ENCODE measurements around the gene ZNF536.

ZNF536 gene

GRCh38 chr19:30420881-30421280 lies 48.7 kb downstream of the ZNF536 start:
- ChIA-PET POLR2A (ENCODE audit: low non-redundant PET) (no interaction called here), CTCF (no interaction called here)
- no peak for TF ChIP-seq CTCF (conservative IDR thresholded peaks at IDR 0.05; ENCODE audit: low read depth)
- H3K27ac ChIP-seq, result no peak overlapping the region
- no peak for DNase-seq (ENCODE audit: low spot score)

- CTCF ChIA-PET, result no interaction called here
- TF ChIP-seq CTCF (conservative IDR thresholded peaks at IDR 0.05; ENCODE audit: low read depth), result no peak
- no peak for DNase-seq (ENCODE audit: low spot score)
- no peak overlapping the region for H3K27ac ChIP-seq
- POLR2A ChIA-PET (ENCODE audit: low non-redundant PET), result no interaction called here
Measured at GRCh38 chr19:30421571-30421970, 49.4 kb downstream of the ZNF536 start.

DNA sequence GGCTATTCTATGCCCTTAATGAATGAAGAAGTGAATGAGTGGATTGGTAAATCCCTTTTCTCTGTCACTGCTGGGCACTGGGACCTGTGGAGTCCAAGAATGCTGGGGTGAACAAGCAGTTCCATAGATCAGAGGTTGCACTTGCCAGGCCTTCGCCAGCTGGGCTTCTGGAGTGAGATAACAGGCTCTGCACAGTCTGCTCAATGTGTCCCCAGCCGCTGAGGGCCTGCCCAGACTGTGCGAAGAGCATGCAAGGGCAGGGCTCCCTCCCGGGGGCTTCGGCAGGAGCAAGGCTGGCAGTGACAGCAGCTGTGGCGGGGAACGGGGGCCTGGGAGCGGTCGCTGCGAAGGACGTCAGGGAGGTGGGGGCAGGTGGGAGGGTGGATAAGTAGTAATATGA lies 51.3 kb downstream of the ZNF536 start:
- no peak for DNase-seq (ENCODE audit: low spot score)
- H3K27ac ChIP-seq, result no peak overlapping the region
- ChIA-PET POLR2A (ENCODE audit: low non-redundant PET) (no interaction called here), CTCF (no interaction called here)
- TF ChIP-seq CTCF (conservative IDR thresholded peaks at IDR 0.05; ENCODE audit: low read depth), result no peak

GRCh38 chr19:30425885-30426838 lies 54.0 kb downstream of the ZNF536 start:
- ChIA-PET CTCF (no interaction called here), POLR2A (ENCODE audit: low non-redundant PET) (no interaction called here)
- H3K27ac ChIP-seq, result no peak overlapping the region
- no peak for DNase-seq (ENCODE audit: low spot score)
- no peak for TF ChIP-seq CTCF (conservative IDR thresholded peaks at IDR 0.05; ENCODE audit: low read depth)

- ChIA-PET POLR2A (ENCODE audit: low non-redundant PET) (interaction anchor here (0.6 kb wide), 1 partner anchor 191 kb away, joined by 6 read pairs; no protein-coding TSS in a partner anchor), CTCF (no interaction called here)
- DNase-seq (ENCODE audit: low spot score), result no peak
- no peak for TF ChIP-seq CTCF (conservative IDR thresholded peaks at IDR 0.05; ENCODE audit: low read depth)
- H3K27ac ChIP-seq, result no peak overlapping the region
Measured at GRCh38 chr19:30426864-30427263, 54.7 kb downstream of the ZNF536 start.

DNA sequence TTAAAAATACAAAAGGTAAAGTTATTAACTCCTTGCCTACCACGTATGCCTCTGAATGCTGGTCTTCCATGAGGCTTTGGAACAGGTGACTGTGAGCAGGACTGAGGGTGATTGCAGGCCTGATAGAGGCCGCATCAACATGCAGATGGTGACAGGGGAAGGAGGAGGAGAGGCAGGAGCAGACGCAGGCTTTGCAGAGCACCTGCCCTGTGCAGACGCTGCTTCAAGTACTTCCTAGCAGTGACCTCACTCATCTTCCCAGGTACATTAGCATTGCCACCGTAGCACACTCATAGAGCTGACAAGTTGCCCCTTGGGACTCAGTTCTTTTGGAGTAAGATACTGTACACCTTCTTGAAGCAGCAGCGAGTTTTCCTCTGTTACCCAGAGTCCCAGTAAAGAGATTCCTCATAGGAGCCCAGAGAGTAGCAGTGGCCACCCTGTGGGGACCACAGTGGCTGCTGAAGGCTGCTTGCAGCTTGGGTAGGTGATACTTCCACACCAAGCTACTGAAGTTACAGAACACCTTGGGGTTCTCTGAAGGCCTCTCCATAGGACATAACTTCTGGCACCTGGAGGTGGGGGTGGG lies 56.0 kb downstream of the ZNF536 start:
- POLR2A ChIA-PET (ENCODE audit: low non-redundant PET), result no interaction called here
- H3K27ac ChIP-seq, result no peak overlapping the region
- no peak for TF ChIP-seq CTCF (conservative IDR thresholded peaks at IDR 0.05; ENCODE audit: low read depth)
- DNase-seq (ENCODE audit: low spot score), result no peak
- CTCF ChIA-PET, result interaction anchor here (0.6 kb wide), 1 partner anchor 305 kb away, joined by 3 read pairs; no protein-coding TSS in a partner anchor

All from RWPE1 (cell line).